Psoas muscle (tissue), 8 donors: ENCODE data around the gene INF2. TPM values are rescaled to one million over a fixed set of nuclear protein-coding genes. Genes with fewer than 3 reads are reported as not detected.

Experiments used
- ATAC-seq, 4 donors: fragments of 200-7000 bp; cut with Tn5 transposase; one replicate each; pipeline ENCODE4 v1.9.1; 2020; ENCODE audit warnings: moderate library complexity in 3 of 4, mild to moderate bottlenecking in 2 of 4
- DNase-seq, 2 donors: peaks; one replicate each; pipeline ENCODE4 v3.0.0-alpha.2; 2020
- H3K27ac ChIP-seq: fragments of 200-600 bp; one replicate; pipeline ENCODE4 v1.8.0; 2022
- H3K27me3 ChIP-seq, 3 donors: fragments of 200-600 bp in 1 of 3; one replicate each; pipeline versions ENCODE4 v1.6.1 to v1.8.0; 2013 to 2022; ENCODE audit warnings: low read length in 2 of 3, mild to moderate bottlenecking in 2 of 3, moderate library complexity in 1 of 3; ENCODE audit not compliant: insufficient read depth in 3 of 3
- H3K36me3 ChIP-seq, 2 donors: fragments of 200-600 bp in 1 of 2; one replicate each; pipeline versions ENCODE4 v1.6.1 to v1.8.0; 2013 to 2022; ENCODE audit warnings: low read depth in 1 of 2, mild to moderate bottlenecking in 1 of 2, moderate library complexity in 1 of 2; ENCODE audit not compliant: insufficient read depth in 1 of 2
- H3K4me1 ChIP-seq: fragments of 200-600 bp; one replicate; pipeline ENCODE4 v1.8.0; 2022
- H3K4me3 ChIP-seq: fragments of 200-600 bp; one replicate; pipeline ENCODE4 v1.8.0; 2022; ENCODE audit warnings: mild to moderate bottlenecking
- H3K9me3 ChIP-seq: fragments of 200-600 bp; one replicate; pipeline ENCODE4 v1.8.0; 2022
- CTCF ChIP-seq: fragments of 200-600 bp; IDR thresholded peaks from one replicate; pipeline ENCODE4 v1.8.0; 2022; ENCODE audit warnings: antibody characterized with exemption
- WGBS, 3 donors: extraction: QIAGEN DNeasy Blood & Tissue Kit; methylation state at CpG; one replicate each; pipeline versions ENCODE4 v1.1.6 to v1.1.7; 2013; 5-methylcytosine and 5-hydroxymethylcytosine counted together
- intact Hi-C, 2 donors: fragments of 100-400 bp; cut with DNase I; formaldehyde crosslinking; loops; one replicate each; pipeline versions ENCODE4 v1.11.0 to v1.14.2; 2022
- polyA plus RNA-seq, 3 donors: library from polyadenylated mRNA; stranded (reverse); fragments of 200-250 nt; gene quantifications; one replicate each; pipeline ENCODE4 v1.2.3, GENCODE V29; 2013
- total RNA-seq, 4 donors: library from RNA; stranded (reverse); fragmentation: NEBNext Ultra II Directional in 2 of 4; extraction: Animal tissue kit (Norgen Biotek cat#: 25700) in 2 of 4; gene quantifications; one replicate each; pipeline versions ENCODE4 v1.2.1 to v1.2.4, GENCODE V29; 2021 to 2023
- donor health status: healthy with polysubstance abuse.
- donor health status: DM: no; HTN: no; CAD: no; lungs with moderate emphysema.
- donor health status: Bipolar disorder and iron deficiency.
- donor health status: healthy.
- donor health status: DM: yes; HTN: yes; CAD: no.
- donor health status: DM: no; HTN: no; CAD: no.
- donor health status: DM: no; HTN: no; CAD: no.
- donor health status: DM: yes; HTN: yes; CAD: no.

INF2 gene
- total and polyA plus RNA-seq, 7 donors: 12.0 to 29.1 (median 21.6) TPM

GRCh38 chr14:104755621-104756020, 66.2 kb downstream of the INF2 start:
- peaks cover 0 to 45% of the 10 kb centered on the region in 2 donors for H3K36me3 ChIP-seq
- 71 to 74% (median 72%) methylated on average over 11 of the region's 11 CpGs for WGBS, 3 donors
- DNase-seq (no peak), ATAC-seq (no peak)
- no peak overlapping the region for H3K4me3 ChIP-seq
- intact Hi-C loops: loop anchor here in 1 of 2 donors (5.0 kb wide), 1 partner anchor 42 kb away; the partner anchor contains the start of gene AKT1
- H3K27ac ChIP-seq: peak overlapping the region; percentile 30
- no peak for TF ChIP-seq CTCF
- H3K27me3 ChIP-seq: no peaks in the 10 kb centered on the region
- H3K9me3 ChIP-seq: no peaks in the 10 kb centered on the region
- peaks cover 37% of the 10 kb centered on the region for H3K4me1 ChIP-seq

GRCh38 chr14:104756477-104757237, 67.2 kb downstream of the INF2 start:
- Histone ChIP-seq H3K4me3 (no peak overlapping the region), H3K4me1 (peaks cover 45% of the 10 kb centered on the region), H3K27me3 (no peaks in the 10 kb centered on the region), H3K27ac (no peak overlapping the region), H3K36me3 (peaks cover 0 to 45% of the 10 kb centered on the region in 2 donors), H3K9me3 (no peaks in the 10 kb centered on the region)
- no peak for TF ChIP-seq CTCF
- ATAC-seq (no peak), DNase-seq (no peak)
- 76 to 86% (median 82%) methylated on average over 27 of the region's 27 CpGs for WGBS, 3 donors
- intact Hi-C loops: loop anchor here in 1 of 2 donors (5.0 kb wide), 1 partner anchor 41 kb away; the partner anchor contains the start of gene AKT1

- Histone ChIP-seq H3K4me1 (peaks cover 46% of the 10 kb centered on the region), H3K36me3 (peaks cover 0 to 45% of the 10 kb centered on the region in 2 donors), H3K4me3 (no peak overlapping the region), H3K9me3 (no peaks in the 10 kb centered on the region), H3K27me3 (no peaks in the 10 kb centered on the region), H3K27ac (peak overlapping the region; percentile 18)
- 69 to 77% (median 73%) methylated on average over 10 of the region's 10 CpGs for WGBS, 3 donors
- ATAC-seq: no peak
- intact Hi-C loops: loop anchor here in 1 of 2 donors (5.0 kb wide), 1 partner anchor 40 kb away; the partner anchor contains the start of gene AKT1
- DNase-seq: no peak
- no peak for TF ChIP-seq CTCF
Observed at GRCh38 chr14:104757238-104757585, 67.8 kb downstream of the INF2 start.

GRCh38 chr14:104757681-104758392, 68.4 kb downstream of the INF2 start:
- Histone ChIP-seq H3K9me3 (no peaks in the 10 kb centered on the region), H3K27me3 (no peaks in the 10 kb centered on the region), H3K27ac (no peak overlapping the region), H3K36me3 (peaks cover 0 to 45% of the 10 kb centered on the region in 2 donors), H3K4me1 (peaks cover 49% of the 10 kb centered on the region), H3K4me3 (no peak overlapping the region)
- WGBS, 3 donors: 81 to 85% (median 83%) methylated on average over 19 of the region's 19 CpGs
- intact Hi-C loops: loop anchor here in 1 of 2 donors (5.0 kb wide), 1 partner anchor 39 kb away; the partner anchor contains the start of gene AKT1
- ATAC-seq (no peak), DNase-seq (no peak)
- no peak for TF ChIP-seq CTCF
